ENCODE measurements around the gene SDK1.

- TF ChIP-seq CTCF (IDR thresholded peaks at IDR 0.05; ENCODE audit: low read depth, low read length, poor library complexity, severe bottlenecking) (no peak), EZH2phosphoT487 (IDR thresholded peaks at IDR 0.05; ENCODE audit: borderline replicate concordance, low read length) (no peak)
Observed at GRCh38 chr7:3795781-3796180, 494.7 kb downstream of the SDK1 start.

Data from DOHH2 (cell line).